ENCODE results near the gene TACC2.

TACC2 gene

DNA sequence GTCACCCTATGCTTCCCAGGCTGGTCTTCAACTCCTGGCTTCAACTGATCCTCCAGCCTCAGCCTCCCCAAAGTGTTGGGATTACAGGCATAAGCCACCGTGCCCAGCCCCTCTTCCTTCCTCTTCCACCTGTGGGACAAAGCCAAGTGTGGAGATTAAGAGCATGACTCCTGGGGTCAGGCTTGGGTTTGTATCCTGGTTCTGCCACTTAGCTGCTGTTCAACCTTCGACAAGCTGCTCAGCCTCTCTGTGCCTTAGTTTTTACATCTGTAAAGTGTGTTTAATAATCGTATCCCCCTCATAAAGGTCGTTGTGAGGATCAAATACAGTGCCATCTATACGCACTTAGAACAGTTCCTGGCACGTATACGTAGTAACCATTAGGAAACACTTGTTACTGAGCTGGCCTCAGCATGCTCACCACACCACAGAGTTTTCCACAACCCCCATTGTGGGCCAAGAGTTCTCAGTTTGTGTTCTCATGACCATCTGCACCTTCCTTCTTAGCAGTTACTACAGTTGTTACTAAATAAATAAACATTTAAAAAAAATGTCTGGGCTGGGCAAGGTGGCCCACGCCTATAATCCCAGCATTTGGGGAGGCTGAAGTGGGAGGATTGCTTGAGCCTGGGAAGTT lies 141.6 kb downstream of the TACC2 start:
- TF ChIP-seq, protein P1, sequence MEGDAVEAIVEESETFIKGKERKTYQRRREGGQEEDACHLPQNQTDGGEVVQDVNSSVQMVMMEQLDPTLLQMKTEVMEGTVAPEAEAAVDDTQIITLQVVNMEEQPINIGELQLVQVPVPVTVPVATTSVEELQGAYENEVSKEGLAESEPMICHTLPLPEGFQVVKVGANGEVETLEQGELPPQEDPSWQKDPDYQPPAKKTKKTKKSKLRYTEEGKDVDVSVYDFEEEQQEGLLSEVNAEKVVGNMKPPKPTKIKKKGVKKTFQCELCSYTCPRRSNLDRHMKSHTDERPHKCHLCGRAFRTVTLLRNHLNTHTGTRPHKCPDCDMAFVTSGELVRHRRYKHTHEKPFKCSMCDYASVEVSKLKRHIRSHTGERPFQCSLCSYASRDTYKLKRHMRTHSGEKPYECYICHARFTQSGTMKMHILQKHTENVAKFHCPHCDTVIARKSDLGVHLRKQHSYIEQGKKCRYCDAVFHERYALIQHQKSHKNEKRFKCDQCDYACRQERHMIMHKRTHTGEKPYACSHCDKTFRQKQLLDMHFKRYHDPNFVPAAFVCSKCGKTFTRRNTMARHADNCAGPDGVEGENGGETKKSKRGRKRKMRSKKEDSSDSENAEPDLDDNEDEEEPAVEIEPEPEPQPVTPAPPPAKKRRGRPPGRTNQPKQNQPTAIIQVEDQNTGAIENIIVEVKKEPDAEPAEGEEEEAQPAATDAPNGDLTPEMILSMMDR (IDR thresholded peaks at IDR 0.05; ENCODE audit: insufficient read depth, low read depth, low read length, missing control alignments): no peak
- H3K4me3 ChIP-seq (ENCODE audit: low read depth, low read length): no peak overlapping the region
- no peak for DNase-seq (ENCODE audit: low read depth)

GRCh38 chr10:122132331-122132755 lies 143.4 kb downstream of the TACC2 start:
- DNase-seq (ENCODE audit: low read depth): no peak
- TF ChIP-seq, protein P1 (IDR thresholded peaks at IDR 0.05; ENCODE audit: insufficient read depth, low read depth, low read length, missing control alignments): no peak

DNA sequence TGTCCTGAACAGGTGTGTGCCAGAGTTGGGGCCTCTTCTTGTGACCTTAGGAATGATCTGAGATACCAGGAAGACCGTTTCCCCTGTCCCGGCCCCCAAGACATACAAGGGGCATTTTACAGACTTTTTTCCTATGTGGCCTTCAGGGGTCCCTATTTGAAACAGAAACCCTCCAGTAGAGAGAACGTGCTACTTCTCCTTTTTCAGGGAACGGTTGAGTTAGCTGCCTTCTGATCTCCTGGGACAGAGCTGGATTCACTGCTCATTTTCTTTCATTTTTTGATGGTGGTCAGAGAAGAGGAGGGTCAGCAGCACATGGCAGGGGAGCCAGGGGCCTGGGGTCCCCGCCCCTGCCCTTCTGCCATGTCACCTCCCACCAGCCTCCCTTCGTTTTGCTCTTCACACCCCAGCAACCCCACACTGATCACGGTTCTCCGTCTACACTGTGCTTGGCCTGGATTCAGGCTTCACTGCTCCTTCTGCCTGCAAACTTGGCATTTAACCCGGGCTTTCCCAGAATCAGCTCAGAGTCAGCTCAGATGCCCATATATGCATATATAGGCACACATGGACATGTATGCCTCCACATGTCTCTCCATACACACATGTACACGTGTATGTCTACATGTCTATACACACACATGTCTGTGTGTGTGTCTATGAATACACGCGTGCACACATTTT lies 144.1 kb downstream of the TACC2 start:
- H3K4me3 ChIP-seq (ENCODE audit: low read depth, low read length): no peak overlapping the region
- no peak for DNase-seq (ENCODE audit: low read depth)
- TF ChIP-seq, protein P1 (IDR thresholded peaks at IDR 0.05; ENCODE audit: insufficient read depth, low read depth, low read length, missing control alignments): no peak

More at GRCh38 chr10:122132331-122132755, 143.4 kb downstream of the TACC2 start:
- no peak overlapping the region for H3K4me3 ChIP-seq (ENCODE audit: low read depth, low read length)

DNA sequence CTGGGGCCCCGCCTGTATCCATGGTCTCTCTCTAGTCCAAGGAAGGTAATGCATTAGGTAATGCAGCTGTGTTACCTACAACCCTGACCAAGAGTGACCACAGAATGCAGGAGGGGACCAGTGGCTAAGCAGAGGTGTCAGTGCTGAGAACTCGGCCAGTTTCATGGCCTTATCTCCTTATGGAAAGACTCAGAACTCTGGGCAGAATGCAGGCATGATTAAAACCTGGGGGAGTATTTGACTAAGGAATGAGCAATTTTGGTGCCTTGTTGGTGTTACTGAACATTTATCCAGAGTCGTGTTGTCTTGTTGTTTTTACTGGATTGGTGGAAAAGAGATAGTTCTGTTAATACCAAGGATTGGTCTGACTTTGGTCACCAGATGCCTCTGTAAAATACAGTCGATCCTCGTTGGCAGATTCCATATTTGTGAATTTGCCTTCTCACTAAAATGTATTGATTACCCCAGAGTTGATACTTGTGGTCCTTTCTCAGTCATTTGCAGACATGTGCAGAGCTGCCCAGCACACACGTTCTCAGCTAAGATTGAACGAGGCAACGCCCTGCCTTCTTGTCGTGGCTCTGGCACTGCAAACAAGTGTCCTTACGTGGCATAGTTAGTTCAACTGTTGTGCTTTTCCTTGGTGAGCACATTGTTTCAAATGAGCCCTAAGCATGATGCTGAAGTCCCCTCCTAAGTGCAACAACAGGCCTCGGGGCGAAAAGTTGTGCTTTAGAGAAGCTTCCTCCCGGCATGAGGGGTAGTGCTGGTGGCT lies 146.5 kb downstream of the TACC2 start:
- DNase-seq (ENCODE audit: low read depth): no peak

GRCh38 chr10:122138831-122139625 lies 150.1 kb downstream of the TACC2 start:
- H3K4me3 ChIP-seq (ENCODE audit: low read depth, low read length): no peak overlapping the region
- no peak for DNase-seq (ENCODE audit: low read depth)
- TF ChIP-seq, protein P1 (IDR thresholded peaks at IDR 0.05; ENCODE audit: insufficient read depth, low read depth, low read length, missing control alignments): no peak

More for the DNA sequence above, 146.5 kb downstream of the TACC2 start:
- TF ChIP-seq, protein P1 (IDR thresholded peaks at IDR 0.05; ENCODE audit: insufficient read depth, low read depth, low read length, missing control alignments): no peak
- H3K4me3 ChIP-seq (ENCODE audit: low read depth, low read length): no peak overlapping the region

- TF ChIP-seq, protein P1 (IDR thresholded peaks at IDR 0.05; ENCODE audit: insufficient read depth, low read depth, low read length, missing control alignments): no peak
- no peak for DNase-seq (ENCODE audit: low read depth)
- H3K4me3 ChIP-seq (ENCODE audit: low read depth, low read length): no peak overlapping the region
These were observed 150.7 kb downstream of the TACC2 start for GRCh38 chr10:122139627-122140170.

All from GM12865 (cell line).